Effector memory CD8-positive, alpha-beta T cell (primary cell): ENCODE results near the gene POLR2F.

Source experiments
- ATAC-seq: fragments of 150-1000 bp; cut with Tn5 transposase; replicated peaks from 2 replicates; pipeline ENCODE4 v1.10.0; 2021; ENCODE audit warnings: mild to moderate bottlenecking, moderate library complexity
- DNase-seq, 3 experiments: peaks; one replicate each; pipeline ENCODE4 v3.0.0; 2021
- H3K27ac Mint-ChIP-seq, 2 donors: one replicate each; pipeline ENCODE4 v1.8.0; 2022; ENCODE audit warnings: mild to moderate bottlenecking in 2 of 2, mixed read lengths in 2 of 2, moderate library complexity in 2 of 2
- H3K27me3 Mint-ChIP-seq, 2 donors: one replicate each; pipeline ENCODE4 v1.8.0; 2022; ENCODE audit warnings: mixed read lengths in 2 of 2
- H3K36me3 Mint-ChIP-seq: one replicate; pipeline ENCODE4 v1.8.0; 2022; ENCODE audit warnings: mild to moderate bottlenecking, moderate library complexity, mixed read lengths; ENCODE audit not compliant: insufficient read depth
- H3K4me1 Mint-ChIP-seq, 2 donors: one replicate each; pipeline ENCODE4 v1.8.0; 2022; ENCODE audit warnings: low read depth in 2 of 2, mixed read lengths in 2 of 2
- H3K4me3 Mint-ChIP-seq, 2 donors: one replicate each; pipeline ENCODE4 v1.8.0; 2022; ENCODE audit warnings: mild to moderate bottlenecking in 2 of 2, mixed read lengths in 2 of 2, moderate library complexity in 2 of 2
- H3K9me3 Mint-ChIP-seq, 2 donors: one replicate each; pipeline ENCODE4 v1.8.0; 2022; ENCODE audit warnings: mixed read lengths in 2 of 2
- total RNA-seq, 9 experiments: gene quantifications; one replicate each; lab custom pipeline; 2026; lab: John Stamatoyannopoulos, UW

The POLR2F gene
- 10.1 to 44.8 (median 23.9) reads per million in 9 experiments for total RNA-seq

DNA sequence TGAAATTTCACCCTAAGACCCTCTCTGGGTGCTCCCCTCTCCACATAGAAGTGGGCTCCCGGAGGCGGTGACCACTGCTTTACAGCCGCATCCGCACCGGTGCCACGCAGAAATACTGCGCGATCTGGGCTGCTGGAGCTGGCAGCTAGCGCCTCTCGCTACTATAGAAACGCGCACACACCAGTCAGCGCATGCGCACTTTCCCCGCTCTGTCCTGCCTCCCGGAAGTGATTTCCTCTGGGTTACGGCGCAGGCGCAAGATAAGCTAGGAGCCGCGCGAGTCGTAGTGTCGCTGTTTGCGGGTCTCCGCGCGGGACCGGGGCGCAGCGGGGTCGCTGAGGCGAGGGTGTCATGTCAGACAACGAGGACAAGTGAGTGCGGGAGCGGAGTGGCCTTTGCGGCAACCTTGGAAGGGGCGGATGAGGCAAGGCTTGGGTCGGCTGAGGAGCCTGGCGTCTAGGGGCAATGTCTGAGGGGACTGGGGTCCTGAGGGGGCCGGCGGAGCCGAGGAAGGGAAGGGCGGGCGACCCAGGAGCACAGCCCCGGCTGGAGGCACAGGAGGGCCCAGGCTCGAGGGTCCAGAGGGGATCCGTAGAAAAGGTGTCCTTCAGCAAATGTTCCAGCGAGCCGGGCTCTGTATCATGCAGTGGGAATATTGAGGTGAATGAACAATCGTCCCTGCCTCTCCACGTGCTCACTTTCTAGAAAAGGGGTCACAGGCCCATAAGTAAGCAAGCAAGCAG, at the start of gene POLR2F, which contains the start of gene C22orf23:
Gene POLR2F, plus strand, starts transcription at position 263 of the 743 bp plus-strand sequence. Its CDS starts 89 bp downstream, at position 352.
Gene C22orf23, minus strand, starts transcription at position 165 of the 743 bp plus-strand sequence. CDS start 452 bp downstream, outside the sequence.
- ATAC-seq = peak; percentile 96
- Mint-ChIP-seq H3K4me1 (peaks cover 28 to 41% of the 10 kb centered on the region in 2 donors), H3K27me3 (peaks cover 11% of the 10 kb centered on the region in 2 donors), H3K9me3 (no peaks in the 10 kb centered on the region), H3K4me3 (peak within 1 kb of the TSS; percentile 83 to 96), H3K36me3 (peaks cover 25% of the 10 kb centered on the region), H3K27ac (peak within 1 kb of the TSS; percentile 88 to 98)
- peak; percentile 91 to 94 (median 94) for DNase-seq

DNA sequence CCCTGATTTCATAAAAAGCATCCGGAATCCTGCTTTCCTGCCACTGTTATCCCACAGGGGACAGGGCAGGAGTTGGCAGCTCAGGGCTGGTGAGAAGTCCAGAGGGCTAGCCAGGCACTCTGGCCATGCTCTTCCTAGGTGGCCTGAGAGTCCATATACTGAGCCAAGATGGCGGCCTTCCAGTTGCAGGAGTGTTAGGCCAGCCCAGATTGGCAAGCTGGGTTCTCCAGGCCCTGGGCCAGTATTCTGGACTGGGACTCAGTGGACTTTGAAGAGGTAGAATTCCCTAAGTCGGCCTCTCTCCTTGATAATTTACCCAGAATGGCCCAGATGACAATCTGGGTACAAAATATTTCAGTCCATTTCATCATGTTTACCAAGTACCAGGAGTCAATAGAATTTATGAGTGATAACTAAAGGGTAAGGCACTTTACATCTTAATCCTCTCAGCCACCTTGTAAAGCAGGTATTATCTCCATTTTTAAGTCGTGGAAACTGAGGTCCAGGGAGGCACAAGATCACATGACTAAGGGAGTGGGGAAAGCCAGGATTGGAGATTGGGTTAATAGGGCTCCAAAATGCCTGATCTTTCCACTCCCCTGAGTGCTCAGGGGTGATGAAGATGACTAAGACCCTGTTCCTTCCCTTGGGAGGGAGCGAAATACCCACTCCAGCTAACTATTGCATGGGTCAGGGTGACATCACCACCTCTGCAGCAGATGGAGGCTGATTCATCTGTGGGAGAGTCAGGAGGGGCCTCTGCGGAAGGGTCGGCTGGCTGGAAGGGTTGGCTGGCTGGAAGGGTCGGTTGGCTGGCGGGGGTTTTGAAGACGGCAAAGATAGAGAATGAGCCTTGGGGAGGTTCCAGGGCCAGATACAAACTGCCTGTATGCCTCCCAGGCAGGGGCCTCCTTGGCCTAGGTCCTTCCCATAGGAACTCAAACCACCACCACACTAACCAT, 48.6 kb upstream of the POLR2F start:
- DNase-seq (no peak), ATAC-seq (no peak)
- H3K9me3 Mint-ChIP-seq = no peaks in the 10 kb centered on the region
- H3K4me3 Mint-ChIP-seq = peak overlapping the region; percentile 83 to 88
- H3K27ac Mint-ChIP-seq = peak overlapping the region; percentile 81 to 86
- H3K27me3 Mint-ChIP-seq = no peaks in the 10 kb centered on the region
- peaks cover 24 to 27% of the 10 kb centered on the region in 2 donors for H3K4me1 Mint-ChIP-seq
- H3K36me3 Mint-ChIP-seq = peaks cover 12% of the 10 kb centered on the region

DNA sequence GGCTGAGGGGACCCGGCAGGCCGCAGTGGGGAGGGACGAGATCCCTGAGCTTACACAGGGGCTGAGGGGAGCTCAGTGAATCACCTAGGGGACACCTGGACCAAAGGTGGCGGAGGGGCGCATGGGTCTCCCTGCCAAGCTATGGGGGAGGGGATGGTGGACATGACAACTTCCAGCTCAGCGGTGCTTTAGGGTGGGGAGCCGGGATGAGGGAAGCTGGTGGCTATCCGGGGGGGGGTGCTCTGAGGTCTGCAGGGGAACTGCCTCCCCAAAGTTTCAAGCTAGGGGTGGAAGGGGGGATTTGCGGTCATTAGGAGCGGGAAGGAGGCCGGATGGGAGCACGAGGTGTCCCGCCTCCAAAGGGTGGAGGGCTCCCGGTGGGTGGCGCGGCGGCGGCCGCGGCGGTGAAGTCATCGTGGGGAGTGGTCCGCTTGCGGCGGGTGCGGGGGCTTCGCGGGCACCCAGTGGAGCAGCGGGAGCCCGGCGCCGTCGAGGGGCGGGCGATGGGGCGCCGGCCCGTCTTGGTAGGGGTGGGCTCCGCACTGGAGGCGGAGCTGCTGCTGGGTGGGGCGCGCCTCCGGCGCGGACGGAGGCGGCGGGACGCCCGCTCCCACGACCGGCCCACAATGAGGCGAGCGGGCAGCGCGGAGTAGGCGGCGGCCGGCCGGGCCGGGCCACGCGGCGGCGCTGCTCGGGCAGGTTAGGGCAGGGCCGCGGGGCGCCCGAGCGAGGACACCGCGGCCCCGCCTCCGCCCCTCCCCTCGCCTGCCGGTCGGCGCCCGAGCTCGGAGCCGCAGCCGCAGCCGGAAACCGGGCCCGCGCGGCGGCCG, 47.8 kb upstream of the POLR2F start, which contains the start of gene MICALL1:
Gene MICALL1, plus strand, starts transcription at position 764 of the 830 bp plus-strand sequence. CDS start 126 bp downstream, outside the sequence.
- Mint-ChIP-seq H3K4me3 (peak within 1 kb of the TSS; percentile 83 to 88), H3K9me3 (no peaks in the 10 kb centered on the region), H3K27me3 (no peaks in the 10 kb centered on the region), H3K27ac (peak within 1 kb of the TSS; percentile 81 to 86), H3K4me1 (peaks cover 24 to 29% of the 10 kb centered on the region in 2 donors), H3K36me3 (peaks cover 12% of the 10 kb centered on the region)
- DNase-seq (peak; percentile 55 to 60 (median 58)), ATAC-seq (peak; percentile 86)

DNA sequence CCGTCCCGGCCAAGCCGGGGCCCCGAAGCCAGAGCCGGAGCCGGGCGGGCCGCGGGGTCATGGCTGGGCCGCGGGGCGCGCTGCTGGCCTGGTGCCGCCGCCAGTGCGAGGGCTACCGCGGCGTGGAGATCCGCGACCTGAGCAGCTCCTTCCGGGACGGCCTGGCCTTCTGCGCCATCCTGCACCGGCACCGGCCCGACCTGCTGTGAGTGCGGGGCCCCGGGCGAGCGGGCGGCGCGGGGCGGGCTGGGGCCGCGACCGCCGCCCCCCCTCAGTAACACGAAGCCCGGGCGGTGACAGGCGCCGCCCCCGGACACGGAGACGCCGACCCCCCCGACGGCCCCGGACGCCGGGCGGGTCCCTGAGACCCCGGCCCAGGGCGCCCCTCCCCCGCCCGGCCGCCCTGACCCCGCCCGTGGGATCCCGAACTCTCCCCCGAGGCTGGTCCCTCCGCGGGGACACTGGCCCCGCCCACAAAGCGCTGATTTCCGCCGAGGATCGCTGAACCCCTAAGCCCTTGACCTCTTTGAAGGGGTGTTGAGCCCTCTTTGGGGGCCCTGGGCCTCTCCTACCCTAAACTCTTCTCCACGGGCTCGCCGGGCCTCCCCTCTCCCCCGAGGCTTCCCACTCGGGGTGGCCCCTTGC, 47.0 kb upstream of the POLR2F start:
- Mint-ChIP-seq H3K27me3 (no peaks in the 10 kb centered on the region), H3K27ac (peak overlapping the region; percentile 50 to 72), H3K4me3 (peak overlapping the region; percentile 69 to 78), H3K9me3 (no peaks in the 10 kb centered on the region), H3K4me1 (peaks cover 24 to 33% of the 10 kb centered on the region in 2 donors), H3K36me3 (peaks cover 12% of the 10 kb centered on the region)
- ATAC-seq (peak; percentile 23), DNase-seq (peak in 2 of 3 experiments; percentile 14 to 27)

DNA sequence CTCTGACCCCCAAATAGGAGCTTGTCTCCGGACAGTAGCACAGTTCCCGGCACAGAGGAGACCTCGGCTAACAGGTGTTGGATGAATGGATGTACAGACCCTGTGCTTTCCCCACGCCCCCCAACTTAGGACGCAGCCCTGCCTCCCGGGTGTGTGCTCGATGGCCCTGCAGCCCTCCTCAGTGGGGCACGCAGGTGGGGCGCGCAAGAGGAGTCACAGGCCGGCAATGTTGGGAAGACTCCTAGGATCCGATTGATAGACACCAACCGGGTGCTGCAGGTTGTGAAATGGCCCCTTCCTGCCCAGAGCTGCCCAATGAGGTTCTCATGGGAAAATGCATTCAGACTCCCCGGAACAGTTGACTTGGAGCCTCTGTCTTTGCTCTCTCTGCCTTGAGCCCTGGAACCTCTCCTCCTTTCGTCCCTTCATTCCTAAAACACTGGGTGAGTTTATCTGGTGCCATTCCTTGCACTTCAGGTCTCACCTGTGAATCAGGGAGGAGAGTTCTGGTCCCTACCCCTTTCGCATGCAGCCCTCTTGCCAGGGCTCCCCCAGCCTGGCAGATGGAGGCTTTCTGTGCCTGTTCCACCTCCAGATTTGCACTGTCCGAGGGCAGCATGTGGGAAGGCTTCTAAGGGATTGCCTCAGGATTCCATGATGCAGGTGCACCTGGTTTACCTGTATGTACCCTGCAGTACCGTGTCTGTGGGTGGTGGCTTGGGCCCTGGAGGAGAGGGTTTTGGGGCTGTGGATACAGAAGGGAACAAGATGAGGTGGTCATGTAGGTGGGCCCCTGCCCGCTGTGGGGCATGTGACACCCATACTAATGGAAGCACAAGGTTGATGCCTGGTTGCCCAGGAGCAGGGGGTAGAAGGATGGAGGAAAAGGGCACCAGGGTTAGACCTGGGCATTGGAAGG, 46.2 kb upstream of the POLR2F start:
- H3K36me3 Mint-ChIP-seq = peaks cover 12% of the 10 kb centered on the region
- DNase-seq (no peak), ATAC-seq (no peak)
- peaks cover 29 to 39% of the 10 kb centered on the region in 2 donors for H3K4me1 Mint-ChIP-seq
- H3K4me3 Mint-ChIP-seq = peak overlapping the region; percentile 69 to 78
- no peaks in the 10 kb centered on the region for H3K27me3 Mint-ChIP-seq
- H3K27ac Mint-ChIP-seq = peak overlapping the region; percentile 50 to 72
- no peaks in the 10 kb centered on the region for H3K9me3 Mint-ChIP-seq

DNA sequence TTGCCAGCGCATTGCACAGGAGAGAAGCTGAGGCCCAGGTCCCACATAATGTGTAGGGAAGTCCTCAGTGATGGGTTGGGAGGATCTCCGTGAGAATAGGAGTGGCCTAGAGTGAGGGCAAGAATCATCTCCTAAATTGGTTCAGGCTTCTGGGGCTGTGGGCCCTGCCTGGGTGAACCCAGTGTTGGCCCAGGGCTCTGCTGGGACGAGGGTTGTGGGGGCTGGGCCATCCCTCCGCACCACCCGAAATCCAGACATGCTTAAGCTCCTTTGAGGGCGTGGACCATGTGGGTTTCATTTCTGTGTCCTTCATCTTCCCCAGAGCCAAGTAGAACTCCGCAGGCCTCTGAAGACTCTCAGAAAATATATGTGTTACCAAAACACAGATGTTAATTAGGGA, 43.7 kb upstream of the POLR2F start:
- Mint-ChIP-seq H3K36me3 (peaks cover 23% of the 10 kb centered on the region), H3K4me1 (peaks cover 29 to 40% of the 10 kb centered on the region in 2 donors), H3K27ac (peak overlapping the region; percentile 59 to 60), H3K4me3 (no peak overlapping the region), H3K9me3 (no peaks in the 10 kb centered on the region), H3K27me3 (no peaks in the 10 kb centered on the region)
- DNase-seq (no peak), ATAC-seq (no peak)

DNA sequence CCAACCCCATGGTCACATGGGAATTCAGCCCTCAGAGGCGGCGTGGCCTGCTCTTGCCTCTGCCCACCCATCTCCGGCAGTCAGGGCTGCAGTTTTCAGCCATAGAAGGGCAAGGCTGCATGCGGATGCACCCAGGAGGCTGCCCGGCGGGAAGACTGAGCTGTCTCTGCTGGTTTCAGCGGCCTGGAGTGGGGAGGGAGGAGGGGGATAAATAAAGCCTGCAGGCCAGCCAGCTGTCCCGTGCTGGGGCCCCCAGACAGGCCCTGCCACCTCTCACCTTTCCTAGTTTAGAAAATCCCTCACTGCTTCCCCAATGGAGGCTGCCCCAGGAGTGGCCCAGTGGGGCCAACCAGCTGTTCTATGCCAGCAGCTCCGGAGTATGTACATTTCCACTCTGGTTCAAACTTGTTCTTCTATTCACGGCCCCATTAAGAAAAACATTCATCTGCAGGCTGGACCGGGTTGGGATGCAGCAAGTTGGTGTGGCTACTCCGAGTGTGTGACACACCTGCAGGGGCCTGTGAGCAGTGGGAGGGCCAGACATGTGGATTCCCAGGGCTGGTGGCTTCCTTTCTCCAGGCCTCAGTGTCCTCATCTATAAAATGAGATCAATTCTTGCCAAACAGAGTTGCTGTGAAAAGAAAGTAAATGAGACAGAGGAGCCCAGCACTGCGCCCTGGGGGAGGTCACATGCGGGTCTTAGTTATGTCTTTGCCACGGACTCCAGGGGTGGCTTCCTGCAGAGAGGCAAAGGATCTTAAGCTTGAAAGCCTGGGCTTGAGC, 42.4 kb upstream of the POLR2F start:
- ATAC-seq (no peak), DNase-seq (no peak)
- H3K27me3 Mint-ChIP-seq = no peaks in the 10 kb centered on the region
- H3K4me1 Mint-ChIP-seq = peaks cover 19 to 33% of the 10 kb centered on the region in 2 donors
- H3K36me3 Mint-ChIP-seq = peaks cover 27% of the 10 kb centered on the region
- H3K4me3 Mint-ChIP-seq = no peak overlapping the region
- no peaks in the 10 kb centered on the region for H3K9me3 Mint-ChIP-seq
- H3K27ac Mint-ChIP-seq = peak overlapping the region; percentile 23 to 68

DNA sequence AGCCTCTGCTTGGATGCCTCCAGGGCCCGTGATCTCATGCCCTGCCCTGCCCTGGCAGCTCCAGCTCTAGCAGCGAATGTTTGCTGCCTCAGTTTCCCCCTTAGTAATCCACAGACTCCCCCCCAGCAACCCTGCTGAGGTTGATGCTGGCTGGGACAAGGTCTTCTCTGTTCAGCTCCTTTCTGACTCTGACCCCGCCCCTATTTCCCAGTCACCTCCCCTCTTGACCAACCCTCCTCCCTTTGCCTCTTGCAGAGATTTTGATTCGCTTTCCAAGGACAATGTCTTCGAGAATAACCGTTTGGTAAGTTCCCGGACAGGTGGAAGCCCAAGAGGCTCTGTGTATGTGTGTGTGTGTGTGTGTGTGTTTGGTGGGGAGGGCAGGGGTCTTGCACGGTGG, 41.8 kb upstream of the POLR2F start:
- Mint-ChIP-seq H3K36me3 (peaks cover 32% of the 10 kb centered on the region), H3K4me1 (peaks cover 19 to 33% of the 10 kb centered on the region in 2 donors), H3K9me3 (no peaks in the 10 kb centered on the region), H3K27ac (peak overlapping the region in 1 of 2 donors; percentile 23), H3K27me3 (no peaks in the 10 kb centered on the region), H3K4me3 (no peak overlapping the region)
- no peak for DNase-seq
- ATAC-seq = no peak

DNA sequence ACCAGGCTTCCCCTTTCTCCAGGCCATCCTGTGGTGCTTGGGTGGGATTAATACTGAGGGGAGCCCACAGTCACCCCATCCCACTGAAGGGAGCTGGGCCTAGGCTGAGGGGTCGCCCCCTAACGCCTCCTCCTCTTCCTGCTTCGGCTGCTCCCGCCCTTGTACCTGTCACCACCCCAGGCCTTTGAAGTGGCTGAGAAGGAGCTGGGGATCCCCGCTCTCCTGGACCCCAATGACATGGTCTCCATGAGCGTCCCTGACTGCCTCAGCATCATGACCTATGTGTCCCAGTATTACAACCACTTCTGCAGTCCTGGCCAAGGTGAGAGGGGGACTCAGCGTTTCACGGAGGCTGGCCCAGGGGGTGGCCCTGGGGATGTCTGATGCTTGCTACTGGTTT, 41.3 kb upstream of the POLR2F start:
- H3K27me3 Mint-ChIP-seq = no peaks in the 10 kb centered on the region
- H3K4me1 Mint-ChIP-seq = peaks cover 14 to 29% of the 10 kb centered on the region in 2 donors
- H3K27ac Mint-ChIP-seq = peak overlapping the region in 1 of 2 donors; percentile 62
- H3K9me3 Mint-ChIP-seq = no peaks in the 10 kb centered on the region
- ATAC-seq (peak; percentile 19), DNase-seq (no peak)
- H3K4me3 Mint-ChIP-seq = no peak overlapping the region
- peaks cover 32% of the 10 kb centered on the region for H3K36me3 Mint-ChIP-seq

DNA sequence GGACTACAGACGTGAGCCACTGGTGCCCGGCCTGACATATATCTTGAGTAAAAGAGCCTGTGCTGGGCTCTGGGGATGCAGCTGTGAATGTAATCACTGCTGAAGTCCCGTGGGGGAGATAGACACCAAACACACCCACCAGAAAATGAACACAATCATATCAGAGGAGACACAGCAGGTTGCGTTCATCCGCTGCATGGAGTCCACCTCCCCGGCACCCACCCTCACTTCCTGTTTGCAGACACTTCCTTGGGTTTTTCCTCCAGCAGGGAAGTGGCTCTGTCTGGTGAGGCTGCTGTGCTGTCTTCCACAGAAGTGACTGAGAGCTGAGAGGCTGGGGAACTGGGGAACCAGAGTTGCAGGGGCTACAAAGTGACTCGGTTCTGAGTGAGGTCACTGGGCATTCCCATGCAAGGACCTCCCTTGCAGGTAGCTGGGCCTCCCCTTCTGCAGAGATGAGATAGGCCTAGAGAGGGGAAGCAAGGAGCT, 40.2 kb upstream of the POLR2F start:
- H3K9me3 Mint-ChIP-seq = no peaks in the 10 kb centered on the region
- no peak for DNase-seq
- H3K27me3 Mint-ChIP-seq = no peaks in the 10 kb centered on the region
- peaks cover 5 to 21% of the 10 kb centered on the region in 2 donors for H3K4me1 Mint-ChIP-seq
- no peak overlapping the region for H3K4me3 Mint-ChIP-seq
- no peak overlapping the region for H3K27ac Mint-ChIP-seq
- peaks cover 29% of the 10 kb centered on the region for H3K36me3 Mint-ChIP-seq
- ATAC-seq = no peak

DNA sequence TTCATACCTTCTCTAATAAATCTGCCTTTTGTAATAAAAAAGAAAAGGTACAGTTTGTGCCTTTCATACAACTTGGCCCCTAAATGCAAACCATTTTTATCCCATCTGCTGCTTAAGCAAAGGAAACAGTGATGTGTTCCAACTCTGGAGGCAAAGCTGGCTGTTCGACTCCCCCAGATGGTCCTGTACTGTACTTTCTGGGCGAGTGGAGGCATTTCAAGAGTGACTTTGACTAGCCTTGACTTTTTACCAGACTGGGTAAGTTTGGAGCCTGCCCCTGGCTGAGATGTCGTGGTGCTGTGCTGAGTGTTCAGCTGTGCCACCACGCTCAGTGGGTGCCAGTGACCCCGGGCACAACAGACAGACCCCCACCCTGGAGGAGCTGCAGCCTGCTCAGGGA, 37.2 kb upstream of the POLR2F start:
- Mint-ChIP-seq H3K27me3 (no peaks in the 10 kb centered on the region), H3K36me3 (peaks cover 44% of the 10 kb centered on the region), H3K4me1 (peaks cover 5 to 8% of the 10 kb centered on the region in 2 donors), H3K9me3 (no peaks in the 10 kb centered on the region), H3K27ac (peak overlapping the region in 1 of 2 donors; percentile 28), H3K4me3 (no peak overlapping the region)
- DNase-seq = no peak
- ATAC-seq = no peak
